ENCODE data around the gene HIRIP3. TPM values are rescaled to one million over a fixed set of nuclear protein-coding genes. Genes with fewer than 3 reads are reported as not detected.
"Not testable (repeated sequence)": the region's sequence is repeated elsewhere in the genome, so short reads cannot be mapped to it uniquely, and the experiment has no call there.

Gene HIRIP3
- total RNA-seq, 8 experiments from 2014 or later: 7.9 to 30.4 (median 16.9) TPM

DNA sequence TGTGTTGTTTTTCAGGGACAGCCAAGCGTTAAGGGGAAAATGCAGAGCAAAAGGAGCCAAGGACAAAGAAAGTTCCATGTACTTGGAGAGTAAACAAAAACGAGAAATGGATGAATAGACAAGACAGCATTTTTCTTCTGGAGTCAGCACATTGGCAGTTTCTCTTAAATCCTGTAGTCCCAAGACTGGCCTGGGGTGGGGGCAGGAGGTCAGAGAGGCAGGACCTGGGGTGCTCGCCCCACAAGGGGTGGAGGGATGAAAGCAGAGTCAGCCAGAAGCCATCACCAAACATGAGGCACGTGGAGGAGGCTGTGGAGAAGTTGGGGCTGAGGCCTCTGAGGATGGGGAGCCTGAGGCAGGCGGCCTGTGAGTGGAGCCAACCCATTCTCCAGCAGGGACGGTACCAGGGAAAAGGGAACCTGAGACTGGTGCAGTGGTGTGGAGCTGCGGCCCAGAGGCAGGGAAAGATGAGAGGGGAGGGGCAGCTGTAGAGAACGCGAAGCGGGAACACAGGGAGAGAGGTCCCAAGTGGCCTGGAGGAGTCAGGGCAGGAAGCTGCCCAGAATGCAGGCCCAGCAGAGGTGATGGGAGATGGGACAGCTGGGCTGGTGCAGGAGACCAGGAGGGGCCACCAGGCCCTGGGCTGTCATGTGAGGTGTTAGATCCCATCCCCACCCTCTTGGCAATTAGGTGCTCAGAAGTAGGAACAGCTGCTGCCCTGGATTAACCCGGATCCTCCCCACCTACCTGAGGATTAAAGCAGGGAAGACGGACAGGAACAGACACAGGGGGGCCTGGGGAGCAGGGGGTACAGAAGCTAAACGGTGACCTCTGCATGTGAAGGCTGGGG, 32.4 kb upstream of the HIRIP3 start:
- peak in 3 of 8 experiments; percentile 9 to 14 (median 14) for ATAC-seq (replicated peaks in 6 of 8)
- Histone ChIP-seq H3K4me3 (no peak overlapping the region), H3K27ac (no peak overlapping the region), H3K4me1 (replicated peaks in 1 of 2) (peaks cover 22 to 34% of the 10 kb centered on the region in 2 donors)
- 0 to 86% (median 60%) methylated on average over 1 to 6 of the region's 13 CpGs; no CpG with 5 or more reads in 3 of the 10 experiments for WGBS, 10 experiments
- in situ Hi-C loops (cut with MboI; ENCODE audit: low pct_unique_long_range_greater_than_20kb in 2 of 9, low sequenced_read_pairs in 9 of 9, unreplicated experiment in 9 of 9): loop anchor here in 1 of 9 experiments (25.0 kb wide), 1 partner anchor 316 kb away; no protein-coding TSS in a partner anchor

DNA sequence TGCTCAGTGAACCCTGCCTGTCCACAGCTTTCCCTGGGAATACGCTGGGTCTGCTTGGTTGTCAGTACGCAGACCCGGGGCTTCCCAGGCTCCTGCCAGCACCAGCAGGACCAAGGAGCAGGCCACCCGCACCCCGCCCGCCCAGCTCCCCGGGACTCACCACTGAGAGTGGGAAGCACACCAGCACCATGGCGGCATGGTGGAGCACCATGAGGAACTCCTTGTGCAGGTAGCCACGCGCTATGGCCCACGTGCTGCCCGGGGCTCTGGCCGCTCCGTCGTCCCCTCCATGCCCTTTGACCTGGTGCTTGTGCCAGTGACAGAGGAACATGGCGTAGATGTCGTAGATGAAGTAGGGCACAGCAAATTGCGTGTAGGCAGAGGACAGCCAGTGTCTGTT, 31.0 kb upstream of the HIRIP3 start:
- 73 to 100% methylated on average over 2 to 3 of the region's 18 CpGs; no CpG with 5 or more reads in 8 of the 10 experiments for WGBS, 10 experiments
- no peak for ATAC-seq (replicated peaks in 6 of 8)
- Histone ChIP-seq H3K4me3 (no peak overlapping the region), H3K4me1 (replicated peaks in 1 of 2) (peaks cover 12 to 23% of the 10 kb centered on the region in 2 donors), H3K27ac (no peak overlapping the region)
- in situ Hi-C loops (cut with MboI; ENCODE audit: low pct_unique_long_range_greater_than_20kb in 2 of 9, low sequenced_read_pairs in 9 of 9, unreplicated experiment in 9 of 9): loop anchor here in 1 of 9 experiments (25.0 kb wide), 1 partner anchor 314 kb away; no protein-coding TSS in a partner anchor

DNA sequence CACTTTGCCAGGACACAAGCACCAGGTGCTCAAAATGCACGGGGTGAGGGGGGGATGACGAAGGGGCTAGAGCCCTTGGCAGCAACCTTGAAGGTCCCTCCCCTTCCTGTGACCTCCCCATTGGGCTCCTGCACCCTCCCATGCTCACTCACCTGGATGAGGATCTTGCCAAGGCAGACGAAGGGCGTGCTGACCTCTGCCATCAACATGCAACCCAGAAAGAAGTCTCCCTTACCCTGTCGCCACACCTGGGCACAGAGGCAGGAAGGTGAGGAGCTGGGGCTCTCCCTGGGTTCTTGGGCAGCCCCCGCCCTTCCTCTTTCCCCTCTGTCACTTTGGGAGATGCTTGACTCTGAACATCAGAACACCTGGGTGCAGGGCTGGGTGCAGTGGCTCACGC, 30.2 kb upstream of the HIRIP3 start:
- Histone ChIP-seq H3K4me3 (no peak overlapping the region), H3K27ac (no peak overlapping the region), H3K4me1 (replicated peaks in 1 of 2) (peaks cover 11 to 20% of the 10 kb centered on the region in 2 donors)
- no peak for ATAC-seq (replicated peaks in 6 of 8)
- WGBS, 10 experiments: 0 to 72% (median 72%) methylated on average over 1 to 4 of the region's 7 CpGs; no CpG with 5 or more reads in 7 of the 10 experiments
- in situ Hi-C loops (cut with MboI; ENCODE audit: low pct_unique_long_range_greater_than_20kb in 2 of 9, low sequenced_read_pairs in 9 of 9, unreplicated experiment in 9 of 9): loop anchor here in 1 of 9 experiments (25.0 kb wide), 1 partner anchor 313 kb away; no protein-coding TSS in a partner anchor

DNA sequence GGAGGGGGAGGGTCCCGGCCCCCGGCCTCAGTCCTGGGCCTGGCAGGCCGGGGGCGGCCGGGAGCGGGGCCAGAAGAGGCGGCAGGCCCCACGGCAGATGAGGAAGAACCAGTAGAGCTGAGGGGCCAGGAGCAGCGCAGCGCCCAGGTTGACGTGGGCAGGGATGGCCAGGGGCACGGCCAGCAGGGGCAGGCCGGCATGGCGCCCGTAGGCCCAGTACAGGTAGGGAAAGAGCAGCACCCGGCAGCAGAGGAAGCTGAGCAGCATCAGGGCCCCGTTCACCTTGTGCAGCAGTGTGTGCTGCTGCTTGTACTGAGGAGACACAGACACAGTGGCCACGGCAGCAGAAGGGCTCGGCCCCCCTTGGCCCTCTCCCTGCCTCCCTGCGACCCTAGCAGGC, 29.7 kb upstream of the HIRIP3 start:
- Histone ChIP-seq H3K4me1 (replicated peaks in 1 of 2) (peaks cover 8 to 18% of the 10 kb centered on the region in 2 donors), H3K27ac (no peak overlapping the region), H3K4me3 (no peak overlapping the region)
- WGBS, 10 experiments: 0 to 93% (median 80%) methylated on average over 1 to 3 of the region's 20 CpGs; no CpG with 5 or more reads in 7 of the 10 experiments
- ATAC-seq (replicated peaks in 6 of 8): no peak
- in situ Hi-C loops (cut with MboI; ENCODE audit: low pct_unique_long_range_greater_than_20kb in 2 of 9, low sequenced_read_pairs in 9 of 9, unreplicated experiment in 9 of 9): loop anchor here in 1 of 9 experiments (25.0 kb wide), 1 partner anchor 313 kb away; no protein-coding TSS in a partner anchor

DNA sequence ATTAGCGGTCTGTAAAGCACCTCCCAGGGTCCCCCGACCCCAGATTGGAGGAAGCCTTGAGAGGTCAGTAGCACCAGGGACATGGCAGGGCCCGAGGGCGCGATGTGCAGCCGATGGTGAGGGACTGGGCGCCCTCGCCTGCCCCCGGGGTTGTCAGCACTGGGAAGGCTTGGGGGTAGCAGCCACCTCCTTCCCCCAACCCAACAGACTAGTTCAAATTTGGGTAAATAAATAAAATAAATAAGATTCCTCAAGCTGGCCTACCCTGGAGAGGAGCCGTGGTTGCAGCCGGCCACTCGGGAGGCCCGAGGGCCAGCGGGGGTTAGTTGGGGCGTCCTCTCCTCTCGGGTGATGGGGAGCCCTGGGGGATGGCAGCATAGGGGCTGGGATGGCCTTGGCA, 29.0 kb upstream of the HIRIP3 start:
- WGBS, 10 experiments: 62 to 76% (median 67%) methylated on average over 2 to 7 of the region's 16 CpGs; no CpG with 5 or more reads in 7 of the 10 experiments
- no peak for ATAC-seq (replicated peaks in 6 of 8)
- no peak overlapping the region for H3K4me3 ChIP-seq
- no peak overlapping the region for H3K27ac ChIP-seq
- peaks cover 6 to 11% of the 10 kb centered on the region in 2 donors for H3K4me1 ChIP-seq (replicated peaks in 1 of 2)
- in situ Hi-C loops (cut with MboI; ENCODE audit: low pct_unique_long_range_greater_than_20kb in 2 of 9, low sequenced_read_pairs in 9 of 9, unreplicated experiment in 9 of 9): loop anchor here in 4 of 9 experiments (25.0 kb wide), 2 partner anchors 187 to 212 kb away; partner anchors contain the start of genes MAZ (in 3 of the 4), MVP (in 3 of the 4), PAGR1 (in 3 of the 4) and PRRT2 (in 3 of the 4)

DNA sequence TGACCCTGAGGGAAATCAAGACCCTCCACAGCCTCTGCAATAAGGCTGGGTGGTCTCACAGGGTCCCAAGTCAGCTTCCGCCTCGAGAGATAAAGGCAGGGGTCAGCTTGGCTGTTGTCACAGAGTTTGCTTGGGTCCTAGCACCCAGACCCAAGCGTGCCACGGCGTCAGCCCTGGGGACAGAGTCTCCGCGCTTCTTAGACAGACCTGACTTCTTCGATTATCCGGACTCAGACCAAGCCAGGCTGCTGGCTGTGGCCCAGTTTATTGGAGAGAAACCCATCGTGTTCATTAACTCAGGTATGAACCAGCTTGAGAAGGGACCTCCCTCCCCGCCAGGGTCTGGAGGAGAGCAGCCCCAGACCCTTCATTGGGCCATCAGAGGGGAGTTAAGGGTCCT, 28.2 kb upstream of the HIRIP3 start:
- H3K27ac ChIP-seq: no peak overlapping the region
- in situ Hi-C loops (cut with MboI; ENCODE audit: low pct_unique_long_range_greater_than_20kb in 2 of 9, low sequenced_read_pairs in 9 of 9, unreplicated experiment in 9 of 9): loop anchor here in 4 of 9 experiments (25.0 kb wide), 2 partner anchors 186 to 211 kb away; partner anchors contain the start of genes MAZ (in 3 of the 4), MVP (in 3 of the 4), PAGR1 (in 3 of the 4) and PRRT2 (in 3 of the 4)
- H3K4me3 ChIP-seq: no peak overlapping the region
- H3K4me1 ChIP-seq (replicated peaks in 1 of 2): peaks cover 0 to 2% of the 10 kb centered on the region in 2 donors
- 0 to 77% (median 62%) methylated on average over 1 to 4 of the region's 11 CpGs; no CpG with 5 or more reads in 6 of the 10 experiments for WGBS, 10 experiments
- no peak for ATAC-seq (replicated peaks in 6 of 8)

DNA sequence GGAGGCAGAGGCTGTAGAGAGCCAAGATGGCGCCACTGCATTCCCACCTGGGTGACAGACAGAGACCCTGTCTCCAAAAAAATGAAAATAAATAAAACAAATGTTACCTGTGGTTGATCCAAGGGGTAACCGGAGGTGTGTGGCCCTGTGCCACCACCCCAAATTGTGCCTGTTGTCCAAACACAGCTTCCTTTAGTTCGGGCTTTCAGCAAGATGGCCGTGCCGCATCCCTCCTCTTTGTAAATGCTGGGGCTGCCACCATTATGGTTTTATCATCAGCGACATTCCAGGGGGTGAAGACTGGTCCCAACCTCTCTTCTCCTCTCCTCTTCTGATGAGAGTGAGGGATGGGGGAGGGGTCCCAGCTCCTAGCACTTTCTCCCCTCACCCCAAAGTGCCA, 27.5 kb upstream of the HIRIP3 start, which contains the start of gene C16orf92:
Gene C16orf92, plus strand, starts transcription at position 312 of the 400 bp plus-strand sequence. CDS start 143 bp downstream, outside the sequence.
- WGBS, 10 experiments: 20 to 100% (median 80%) methylated on average over 1 to 6 of the region's 6 CpGs; no CpG with 5 or more reads in 3 of the 10 experiments
- peaks cover 0 to 2% of the 10 kb centered on the region in 2 donors for H3K4me1 ChIP-seq (replicated peaks in 1 of 2)
- H3K4me3 ChIP-seq: no peak within 1 kb of the TSS
- in situ Hi-C loops (cut with MboI; ENCODE audit: low pct_unique_long_range_greater_than_20kb in 2 of 9, low sequenced_read_pairs in 9 of 9, unreplicated experiment in 9 of 9): loop anchor here in 4 of 9 experiments (25.0 kb wide), 2 partner anchors 186 to 211 kb away; partner anchors contain the start of genes MAZ (in 3 of the 4), MVP (in 3 of the 4), PAGR1 (in 3 of the 4) and PRRT2 (in 3 of the 4)
- H3K27ac ChIP-seq: no peak within 1 kb of the TSS
- ATAC-seq (replicated peaks in 6 of 8): no peak

DNA sequence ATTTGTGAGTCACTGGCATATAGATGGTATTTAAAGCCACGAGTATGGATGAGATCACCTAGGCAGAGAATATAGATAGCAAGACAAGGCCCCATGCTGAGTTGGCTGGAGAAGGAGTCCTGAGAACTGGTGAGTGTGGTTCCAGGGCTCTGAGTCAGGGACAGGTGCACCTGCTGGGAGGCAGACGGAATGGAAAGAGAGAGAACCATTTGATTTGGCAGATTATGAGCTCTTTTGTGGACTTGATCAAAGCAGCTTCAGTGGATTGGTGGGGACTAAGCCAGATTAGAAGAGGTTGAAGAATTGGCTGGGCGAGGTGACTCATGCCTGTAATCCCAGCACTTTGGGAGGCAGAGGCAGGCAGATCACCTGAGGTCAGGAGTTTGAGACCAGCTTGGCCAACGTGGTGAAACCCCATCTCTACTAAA, 23.3 kb upstream of the HIRIP3 start:
- in situ Hi-C loops (cut with MboI; ENCODE audit: low pct_unique_long_range_greater_than_20kb in 2 of 9, low sequenced_read_pairs in 9 of 9, unreplicated experiment in 9 of 9): loop anchor here in 4 of 9 experiments (25.0 kb wide), 2 partner anchors 181 to 206 kb away; partner anchors contain the start of genes MAZ (in 3 of the 4), MVP (in 3 of the 4), PAGR1 (in 3 of the 4) and PRRT2 (in 3 of the 4)
- Histone ChIP-seq H3K27ac (no peak overlapping the region), H3K4me1 (replicated peaks in 1 of 2) (no peaks in the 10 kb centered on the region), H3K4me3 (no peak overlapping the region)
- 0 to 100% (median 44%) methylated on average over 1 to 4 of the region's 4 CpGs; no CpG with 5 or more reads in 2 of the 10 experiments for WGBS, 10 experiments
- no peak for ATAC-seq (replicated peaks in 6 of 8)

DNA sequence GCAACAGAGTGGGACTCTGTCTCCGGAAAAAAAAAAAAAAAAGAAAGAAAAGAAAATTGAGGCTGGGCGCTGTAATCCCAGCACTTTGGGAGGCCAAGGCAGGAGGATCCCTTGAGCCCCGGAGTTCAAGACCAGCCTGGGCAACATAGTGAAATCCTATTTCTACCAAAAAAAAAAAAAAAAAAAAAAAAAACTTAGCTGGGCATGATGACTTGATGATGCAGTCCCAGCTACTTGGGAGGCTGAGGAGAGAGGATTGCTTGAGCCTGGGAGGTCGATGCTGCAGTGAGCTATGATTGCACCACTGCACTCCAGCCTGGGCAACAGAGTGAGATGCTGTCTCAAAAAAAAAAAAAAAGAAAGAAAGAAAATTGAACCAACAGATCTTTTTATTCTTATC, 22.5 kb upstream of the HIRIP3 start:
- WGBS, 10 experiments: 53 to 100% (median 79%) methylated on average over 1 to 4 of the region's 4 CpGs; no CpG with 5 or more reads in 3 of the 10 experiments
- not testable (repeated sequence) for ATAC-seq (replicated peaks in 6 of 8); H3K27ac ChIP-seq; H3K4me1 ChIP-seq (replicated peaks in 1 of 2); H3K4me3 ChIP-seq
- in situ Hi-C loops (cut with MboI; ENCODE audit: low pct_unique_long_range_greater_than_20kb in 2 of 9, low sequenced_read_pairs in 9 of 9, unreplicated experiment in 9 of 9): loop anchor here in 4 of 9 experiments (25.0 kb wide), 2 partner anchors 181 to 206 kb away; partner anchors contain the start of genes MAZ (in 3 of the 4), MVP (in 3 of the 4), PAGR1 (in 3 of the 4) and PRRT2 (in 3 of the 4)

DNA sequence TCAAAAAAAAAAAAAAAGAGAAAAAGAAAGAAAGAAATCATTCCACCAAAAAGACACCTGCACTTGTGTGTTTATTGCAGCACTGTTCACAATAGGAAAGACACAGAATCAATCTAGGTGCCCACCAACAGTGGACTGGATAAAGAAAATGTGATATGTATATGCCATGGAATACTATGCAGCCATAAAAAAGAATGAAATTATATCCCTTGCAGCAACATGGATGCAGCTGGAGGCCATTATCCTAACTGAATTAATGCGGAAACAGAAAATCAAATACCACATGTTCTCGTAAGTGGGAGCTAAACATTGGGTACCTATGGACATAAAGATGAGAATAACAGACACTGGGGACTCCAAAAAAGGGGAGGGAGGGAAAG, 21.9 kb upstream of the HIRIP3 start:
- no peak overlapping the region for H3K27ac ChIP-seq
- H3K4me1 ChIP-seq (replicated peaks in 1 of 2): no peaks in the 10 kb centered on the region
- WGBS, 10 experiments: 0 to 100% (median 77%) methylated on average over 1 to 2 of the region's 2 CpGs
- no peak for ATAC-seq (replicated peaks in 6 of 8)
- in situ Hi-C loops (cut with MboI; ENCODE audit: low pct_unique_long_range_greater_than_20kb in 2 of 9, low sequenced_read_pairs in 9 of 9, unreplicated experiment in 9 of 9): loop anchor here in 4 of 9 experiments (25.0 kb wide), 2 partner anchors 180 to 205 kb away; partner anchors contain the start of genes MAZ (in 3 of the 4), MVP (in 3 of the 4), PAGR1 (in 3 of the 4) and PRRT2 (in 3 of the 4)
- no peak overlapping the region for H3K4me3 ChIP-seq

DNA sequence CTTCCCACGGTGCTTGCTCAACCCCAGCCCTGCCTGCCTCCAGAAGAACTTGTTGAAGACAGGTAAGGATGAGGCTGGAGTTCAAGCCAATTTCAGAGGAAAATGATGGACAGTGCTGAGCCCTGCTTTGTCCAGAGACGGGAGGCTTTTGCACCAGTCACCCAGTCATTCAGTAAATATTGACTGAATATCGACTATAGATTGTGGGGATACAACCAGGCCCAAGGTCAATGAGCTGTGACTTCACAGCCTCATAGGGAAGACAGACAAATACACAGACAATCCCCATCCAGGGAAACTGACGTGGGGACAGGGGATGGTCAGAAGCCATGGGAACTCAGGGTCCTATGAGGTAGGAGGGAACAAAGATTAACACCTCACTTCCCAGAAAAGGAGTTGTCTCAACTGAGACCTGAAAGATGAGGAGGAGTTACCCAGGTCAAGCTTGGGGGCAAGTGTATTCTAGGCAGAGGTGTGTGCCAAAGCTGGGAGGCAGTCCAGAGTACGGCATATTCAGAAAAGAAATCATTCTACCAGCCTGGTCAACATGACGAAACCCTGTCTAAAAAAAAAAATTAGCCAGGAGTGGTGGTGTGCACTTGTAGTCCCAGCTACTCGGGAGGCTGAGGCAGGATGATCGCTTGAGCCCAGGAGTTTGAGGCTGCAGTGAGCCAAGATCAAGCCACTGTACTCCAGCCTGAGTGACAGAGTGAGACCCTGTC, 21.3 kb upstream of the HIRIP3 start:
- H3K4me1 ChIP-seq (replicated peaks in 1 of 2): no peaks in the 10 kb centered on the region
- WGBS, 10 experiments: 17 to 89% (median 60%) methylated on average over 2 to 7 of the region's 8 CpGs; no CpG with 5 or more reads in 2 of the 10 experiments
- ATAC-seq (replicated peaks in 6 of 8): no peak
- no peak overlapping the region for H3K27ac ChIP-seq
- in situ Hi-C loops (cut with MboI; ENCODE audit: low pct_unique_long_range_greater_than_20kb in 2 of 9, low sequenced_read_pairs in 9 of 9, unreplicated experiment in 9 of 9): loop anchor here in 4 of 9 experiments (25.0 kb wide), 2 partner anchors 179 to 204 kb away; partner anchors contain the start of genes MAZ (in 3 of the 4), MVP (in 3 of the 4), PAGR1 (in 3 of the 4) and PRRT2 (in 3 of the 4)
- no peak overlapping the region for H3K4me3 ChIP-seq

Data from motor neuron (in vitro differentiated cells).